GM21723 (cell line): ENCODE data around the gene PTPRN2.

Experiments
- ATAC-seq: cut with Tn5 transposase; IDR thresholded peaks from one replicate; pipeline ENCODE4 v1.9.1; 2021; ENCODE audit warnings: mild to moderate bottlenecking, moderate library complexity; ENCODE audit not compliant: unreplicated experiment

PTPRN2 gene

GRCh38 chr7:157539521-157539920, 1048.1 kb downstream of the PTPRN2 start:
- no peak for ATAC-seq

GRCh38 chr7:157538735-157539134, 1048.9 kb downstream of the PTPRN2 start:
- ATAC-seq, result no peak

DNA sequence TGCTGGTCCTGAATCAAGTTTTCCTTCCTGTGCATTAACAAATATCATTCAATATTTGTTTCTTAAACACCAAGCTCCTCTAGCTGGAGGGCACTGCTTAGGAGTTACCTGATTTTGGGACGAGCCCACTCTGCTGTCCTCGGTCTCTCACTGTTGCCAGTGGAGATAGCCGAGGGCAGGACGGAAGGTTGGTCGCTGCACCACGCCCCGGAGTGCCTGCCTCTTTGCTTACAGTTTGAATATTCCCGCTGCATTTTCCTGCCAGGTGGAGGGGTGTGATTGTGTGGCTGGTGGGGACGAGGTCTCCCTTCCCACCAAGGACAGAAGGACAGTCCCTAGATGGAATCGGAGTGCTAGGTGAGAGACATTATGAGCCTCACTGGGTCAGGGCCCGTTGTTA, 1049.3 kb downstream of the PTPRN2 start:
- no peak for ATAC-seq

GRCh38 chr7:157537056-157537455, 1050.6 kb downstream of the PTPRN2 start:
- no peak for ATAC-seq

GRCh38 chr7:157532068-157532467, 1055.6 kb downstream of the PTPRN2 start:
- ATAC-seq, result no peak

GRCh38 chr7:157529768-157530560, 1057.7 kb downstream of the PTPRN2 start:
- no peak for ATAC-seq

GRCh38 chr7:157528785-157529341, 1058.8 kb downstream of the PTPRN2 start:
- ATAC-seq, result no peak

DNA sequence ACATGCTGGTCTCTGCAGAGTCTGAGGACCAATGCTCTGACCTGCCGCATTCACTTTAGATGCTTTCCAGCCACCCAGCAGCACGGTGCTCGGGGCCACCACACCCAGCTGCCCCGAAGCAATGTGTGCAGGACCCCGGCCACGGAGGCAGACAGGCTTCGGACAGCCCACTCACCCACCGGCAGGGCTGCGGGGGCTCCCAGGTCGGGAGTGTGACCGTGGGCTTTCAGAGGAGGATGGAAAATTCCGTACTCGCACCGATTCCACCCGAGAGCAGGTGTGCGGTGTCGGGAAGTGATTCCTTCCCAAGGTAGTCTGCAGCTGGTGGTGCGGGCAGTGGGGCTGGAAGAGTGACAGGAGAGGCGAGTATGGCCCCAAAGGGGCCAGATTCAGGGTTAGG, 1059.9 kb downstream of the PTPRN2 start:
- ATAC-seq, result no peak

GRCh38 chr7:157526913-157527634, 1060.5 kb downstream of the PTPRN2 start:
- ATAC-seq, result no peak

DNA sequence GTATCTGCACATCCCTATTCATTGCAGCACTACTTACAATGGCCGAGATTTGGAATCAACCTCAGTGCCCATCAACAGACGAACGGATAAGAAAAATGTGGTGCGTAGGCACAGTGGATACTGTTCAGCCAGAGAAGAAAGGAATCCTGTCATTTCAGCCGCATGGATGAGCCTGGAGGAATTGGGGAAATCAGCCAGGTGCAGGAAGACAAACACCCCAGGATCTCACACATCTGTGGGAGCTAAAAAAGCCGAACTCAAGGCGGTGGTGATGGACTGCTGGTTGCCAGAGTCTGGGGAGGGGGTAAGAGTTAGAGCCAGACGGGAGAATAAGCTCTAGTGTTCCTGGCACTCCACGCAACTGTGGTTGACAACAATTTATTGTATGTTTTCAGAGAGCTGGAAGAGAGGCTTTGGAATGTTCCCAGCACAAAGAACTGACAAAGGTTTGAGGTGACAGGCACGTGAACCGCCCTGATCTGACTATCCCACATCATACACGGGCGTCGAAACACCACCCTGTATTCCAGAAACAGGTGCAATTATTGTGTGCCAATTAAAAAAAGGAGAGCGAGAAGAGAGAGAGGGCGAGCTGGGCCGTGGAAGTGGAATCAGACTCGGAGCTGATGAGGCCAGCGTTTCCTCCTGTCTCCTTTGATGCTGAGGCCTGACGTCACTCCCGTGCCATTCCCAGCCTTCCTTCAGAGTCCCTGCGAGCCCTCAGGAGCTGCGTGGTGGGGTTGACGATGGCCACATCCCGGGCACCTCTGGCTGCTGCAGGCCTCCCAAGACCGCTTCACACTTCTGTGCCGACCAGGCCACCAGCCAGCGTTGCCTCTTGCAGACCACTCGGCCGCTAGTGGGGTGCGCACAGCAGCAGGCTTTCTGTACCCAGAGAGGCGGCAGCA, 1061.4 kb downstream of the PTPRN2 start:
- no peak for ATAC-seq

DNA sequence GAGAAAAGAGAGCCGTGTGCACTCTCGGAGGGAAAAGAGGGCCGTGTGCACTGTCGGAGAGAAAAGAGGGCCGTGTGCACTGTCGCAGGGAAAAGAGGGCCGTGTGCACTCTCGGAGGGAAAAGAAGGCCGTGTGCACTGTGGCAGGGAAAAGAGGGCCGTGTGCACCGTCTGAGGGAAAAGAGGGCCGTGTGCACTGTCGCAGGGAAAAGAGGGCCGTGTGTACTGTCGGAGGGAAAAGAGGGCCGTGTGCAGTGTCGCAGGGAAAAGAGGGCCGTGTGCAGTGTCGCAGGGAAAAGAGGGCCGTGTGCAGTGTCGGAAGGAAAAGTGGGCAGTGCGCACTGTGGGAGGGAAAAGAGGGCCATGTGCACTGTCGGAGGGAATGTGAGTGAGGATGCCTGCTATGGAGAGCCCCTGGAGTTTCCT, 1062.1 kb downstream of the PTPRN2 start:
- ATAC-seq, result no peak

DNA sequence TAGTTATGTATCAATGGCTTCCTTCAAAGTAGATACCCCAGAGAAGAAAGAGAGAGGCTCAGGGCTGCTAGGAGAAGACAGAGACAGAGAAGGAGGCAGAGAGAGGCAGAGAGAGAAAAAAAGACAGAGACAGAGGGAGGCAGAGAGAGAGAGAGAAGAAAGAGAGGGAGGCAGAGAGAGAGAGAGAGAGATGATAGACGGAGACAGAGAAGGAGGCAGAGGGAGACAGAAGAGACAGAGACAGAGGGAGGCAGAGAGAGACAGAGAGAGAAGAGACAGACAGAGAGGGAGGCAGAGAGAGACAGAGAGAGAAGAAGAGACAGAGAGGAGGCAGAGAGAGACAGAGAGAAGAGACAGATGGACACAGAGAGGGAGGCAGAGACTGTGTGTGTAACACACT, 1062.9 kb downstream of the PTPRN2 start:
- no peak for ATAC-seq

- ATAC-seq, result no peak
Observed at GRCh38 chr7:157523766-157524421, 1063.7 kb downstream of the PTPRN2 start.

GRCh38 chr7:157523371-157523765, 1064.3 kb downstream of the PTPRN2 start:
- no peak for ATAC-seq

DNA sequence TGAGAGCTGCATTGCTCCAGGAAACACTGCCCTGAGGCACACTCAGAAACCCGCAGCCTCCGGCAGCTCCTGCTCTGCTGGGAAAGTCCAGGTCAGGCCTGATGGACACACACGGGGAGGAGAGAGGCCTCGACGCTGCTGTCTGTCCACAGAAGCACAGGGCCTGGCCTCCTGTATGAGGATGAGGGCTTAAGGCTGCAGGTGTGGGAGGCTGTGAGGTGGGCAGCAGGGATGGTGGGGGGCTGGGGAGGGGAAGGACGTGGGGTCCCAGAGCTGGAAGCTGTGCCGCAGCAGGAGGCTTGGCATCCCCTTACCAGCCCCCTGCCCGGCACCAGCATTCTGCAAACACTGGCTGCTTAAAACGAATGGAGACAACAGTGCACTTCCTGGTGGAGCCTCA, 1064.7 kb downstream of the PTPRN2 start:
- no peak for ATAC-seq

- ATAC-seq, result no peak
Observed at GRCh38 chr7:157522189-157522588, 1065.4 kb downstream of the PTPRN2 start.

DNA sequence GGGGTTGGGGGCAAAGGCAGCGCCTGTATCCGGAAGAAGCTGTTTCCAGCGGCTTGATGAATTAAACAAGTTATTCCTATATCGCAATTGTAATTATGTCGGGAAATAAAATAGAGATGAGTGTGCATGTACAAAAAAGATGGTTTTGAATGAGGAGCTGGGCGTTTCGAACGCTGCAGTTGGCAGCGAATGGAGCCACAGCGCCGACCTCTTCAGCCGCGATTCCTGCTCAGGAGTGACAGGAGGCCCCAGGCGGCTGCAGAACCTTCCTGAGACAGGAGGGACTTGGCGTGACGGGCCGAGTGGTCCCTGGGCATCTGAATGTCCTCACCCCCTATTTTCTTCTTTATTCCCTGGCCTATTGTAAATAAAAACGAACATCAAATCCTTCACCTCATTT, 1065.9 kb downstream of the PTPRN2 start:
- no peak for ATAC-seq

GRCh38 chr7:157521061-157521731, 1066.4 kb downstream of the PTPRN2 start:
- no peak for ATAC-seq

DNA sequence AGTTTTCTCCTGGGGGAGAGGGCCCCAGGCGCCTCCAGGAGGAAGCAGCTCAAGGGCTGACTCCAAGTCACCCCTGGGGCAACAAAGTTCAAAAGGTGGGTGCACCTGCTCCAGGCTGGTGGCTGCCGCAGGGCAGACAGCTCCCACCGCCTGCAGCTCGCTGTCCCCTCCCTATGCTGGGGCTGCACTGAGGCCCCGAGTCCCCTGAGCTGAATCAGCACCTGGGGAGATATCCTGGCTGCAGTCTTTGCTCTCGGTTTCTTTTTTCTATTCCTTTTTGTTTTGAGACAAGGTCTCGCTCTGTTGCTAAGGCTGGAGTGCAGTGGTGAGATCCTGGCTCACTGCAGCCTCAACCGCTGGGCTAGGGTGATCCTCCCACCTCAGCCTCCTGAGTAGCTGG, 1067.4 kb downstream of the PTPRN2 start:
- ATAC-seq, result peak; percentile 94

GRCh38 chr7:157519798-157520244, 1067.8 kb downstream of the PTPRN2 start:
- no peak for ATAC-seq
